Prostate gland (tissue), 2 donors: Measurements from ENCODE around the gene PRR35. TPM values are rescaled to one million over a fixed set of nuclear protein-coding genes. Genes with fewer than 3 reads are reported as not detected.

ENCODE experiments used
- DNase-seq: peaks from one replicate; pipeline ENCODE4 v3.0.0-alpha.2; 2019; ENCODE audit warnings: low spot score
- H3K27ac ChIP-seq, 2 donors: fragments of 200-600 bp; sonication (generic); 2 replicates each; pipeline ENCODE4 v1.5.1; 2017 to 2019
- H3K27me3 ChIP-seq: fragments of 200-600 bp; sonication (generic); replicated peaks from 2 replicates; pipeline ENCODE4 v1.5.1; 2019; ENCODE audit not compliant: insufficient read depth
- H3K36me3 ChIP-seq, 2 donors: fragments of 200-600 bp; sonication (generic); 1 replicate in 1 of 2; 2 replicates in 1 of 2; pipeline versions ENCODE4 v1.5.1 to v1.8.1; 2017 to 2019
- H3K4me1 ChIP-seq: fragments of 200-600 bp; sonication (generic); replicated peaks from 2 replicates; pipeline ENCODE4 v1.5.1; 2019
- H3K4me3 ChIP-seq, 2 donors: fragments of 200-600 bp; sonication (generic); 2 replicates each; pipeline ENCODE4 v1.5.1; 2017 to 2019
- H3K9me3 ChIP-seq: fragments of 200-600 bp; sonication (generic); 2 replicates; pipeline ENCODE4 v1.5.1; 2017
- POLR2A ChIP-seq: fragments of 450-650 bp; IDR thresholded peaks from one replicate; pipeline ENCODE4 v1.6.1; 2016; ENCODE audit warnings: antibody characterized with exemption, mild to moderate bottlenecking
- POLR2AphosphoS5 ChIP-seq: sonication (generic); formaldehyde crosslinking; IDR thresholded peaks from one replicate; pipeline ENCODE4 v1.6.1; 2017; ENCODE audit warnings: antibody characterized with exemption
- WGBS: methylation state at CpG from one replicate; pipeline ENCODE4 v1.1.5; 2018; 5-methylcytosine and 5-hydroxymethylcytosine counted together
- intact Hi-C: fragments of 100-400 bp; cut with DNase I; formaldehyde crosslinking; loops from one replicate; pipeline ENCODE4 v1.14.2; 2022
- total RNA-seq, 2 donors: library from RNA; depleted of rRNA; stranded (reverse); fragments of >200 nt; gene quantifications; one replicate each; pipeline ENCODE4 v1.1.0, GENCODE V29; 2016
- TF ChIP-seq, protein P1 (sequence below), 4 experiments: fragments of 200-600 bp in 2 of 4; fragments of 450-650 bp in 2 of 4; sonication (generic) in 2 of 4; IDR thresholded peaks; 1 replicate in 3 of 4; 2 replicates in 1 of 4; pipeline ENCODE4 v1.5.1; 2016 to 2019; ENCODE audit warnings: antibody characterized with exemption in 4 of 4, mild to moderate bottlenecking in 2 of 4, moderate library complexity in 2 of 4

PRR35 gene
- total RNA-seq, 2 donors from 2014 or later: 5.1 TPM; not detected in 1

DNA sequence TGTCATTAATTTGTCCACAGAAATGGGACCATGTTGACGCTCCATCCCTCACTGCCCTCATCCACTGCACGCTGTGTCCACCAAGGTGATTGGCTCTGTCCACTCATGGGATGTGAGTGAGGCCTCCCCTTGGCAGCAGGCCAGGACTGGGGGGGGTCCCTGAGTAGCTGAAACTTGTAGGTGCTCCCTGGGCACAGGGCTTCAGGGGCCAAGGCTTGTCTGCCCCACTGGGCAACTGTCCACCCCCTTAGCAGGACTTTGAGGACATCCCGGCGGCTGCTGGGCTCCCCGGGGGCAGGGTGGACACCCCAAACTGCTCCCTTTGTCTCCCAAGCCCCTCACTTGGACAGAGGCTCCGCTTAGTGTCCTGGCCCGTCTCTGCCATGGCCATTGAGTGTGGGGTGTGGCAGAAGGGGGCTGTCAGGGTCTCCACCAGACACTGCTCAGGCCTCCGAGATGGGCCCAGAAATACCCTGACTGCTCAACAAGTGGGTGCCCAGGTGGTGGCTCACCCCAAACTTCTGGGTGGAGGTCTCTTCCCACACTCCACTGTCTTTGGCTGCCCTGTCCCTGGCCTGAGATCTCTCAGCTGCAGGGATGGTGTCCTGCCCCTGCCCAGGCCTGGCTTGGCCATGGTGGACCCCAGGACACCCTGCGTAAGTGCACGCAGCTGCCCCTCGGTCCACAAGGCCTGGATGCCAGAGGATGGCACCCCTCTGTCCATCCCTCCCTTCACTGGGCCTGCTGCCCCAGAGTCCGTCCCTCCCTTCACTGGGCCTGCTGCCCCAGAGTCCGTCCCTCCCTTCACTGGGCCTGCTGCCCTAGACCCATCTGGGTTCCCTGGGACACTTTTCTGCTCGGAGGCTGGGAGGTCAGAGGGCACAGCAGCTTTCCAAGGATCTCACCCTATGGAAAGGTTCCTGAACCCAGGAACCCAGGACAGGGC is 26.7 kb downstream of the PRR35 start:
- WGBS: 67% methylated on average over 14 of the region's 14 CpGs

DNA sequence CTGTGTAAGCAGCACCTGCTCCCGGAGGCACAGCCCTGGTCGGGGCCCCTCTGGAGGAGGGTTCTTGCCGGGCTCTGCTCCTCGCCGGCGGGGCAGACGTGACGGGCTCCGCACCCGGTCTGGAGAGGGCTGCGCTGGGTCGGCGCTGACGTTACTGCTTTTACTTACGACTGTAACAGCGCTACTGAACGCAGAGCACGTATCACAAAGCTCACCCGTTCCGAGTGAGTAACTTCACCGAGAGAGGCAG is 28.4 kb downstream of the PRR35 start:
- WGBS: under 1% methylated on average over 21 of the region's 21 CpGs
- no peaks in the 10 kb centered on the region for H3K27me3 ChIP-seq
- no peaks in the 10 kb centered on the region for H3K36me3 ChIP-seq
- H3K27ac ChIP-seq: peak overlapping the region; percentile 95 to 98
- H3K4me1 ChIP-seq: peaks cover 8% of the 10 kb centered on the region
- intact Hi-C loops: loop anchor here (2.0 kb wide), 1 partner anchor 48 kb away; the partner anchor contains the start of gene METTL26
- no peak for DNase-seq
- peak overlapping the region; percentile 70 for H3K4me3 ChIP-seq
- TF ChIP-seq, protein P1, sequence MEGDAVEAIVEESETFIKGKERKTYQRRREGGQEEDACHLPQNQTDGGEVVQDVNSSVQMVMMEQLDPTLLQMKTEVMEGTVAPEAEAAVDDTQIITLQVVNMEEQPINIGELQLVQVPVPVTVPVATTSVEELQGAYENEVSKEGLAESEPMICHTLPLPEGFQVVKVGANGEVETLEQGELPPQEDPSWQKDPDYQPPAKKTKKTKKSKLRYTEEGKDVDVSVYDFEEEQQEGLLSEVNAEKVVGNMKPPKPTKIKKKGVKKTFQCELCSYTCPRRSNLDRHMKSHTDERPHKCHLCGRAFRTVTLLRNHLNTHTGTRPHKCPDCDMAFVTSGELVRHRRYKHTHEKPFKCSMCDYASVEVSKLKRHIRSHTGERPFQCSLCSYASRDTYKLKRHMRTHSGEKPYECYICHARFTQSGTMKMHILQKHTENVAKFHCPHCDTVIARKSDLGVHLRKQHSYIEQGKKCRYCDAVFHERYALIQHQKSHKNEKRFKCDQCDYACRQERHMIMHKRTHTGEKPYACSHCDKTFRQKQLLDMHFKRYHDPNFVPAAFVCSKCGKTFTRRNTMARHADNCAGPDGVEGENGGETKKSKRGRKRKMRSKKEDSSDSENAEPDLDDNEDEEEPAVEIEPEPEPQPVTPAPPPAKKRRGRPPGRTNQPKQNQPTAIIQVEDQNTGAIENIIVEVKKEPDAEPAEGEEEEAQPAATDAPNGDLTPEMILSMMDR (IDR thresholded peaks at IDR 0.05): no peak
- TF ChIP-seq POLR2A (no peak), POLR2AphosphoS5 (no peak)
- H3K9me3 ChIP-seq: no peaks in the 10 kb centered on the region

More for the DNA sequence above, 26.7 kb downstream of the PRR35 start:
- intact Hi-C loops: no loop called here
- H3K4me3 ChIP-seq: no peak overlapping the region
- no peak overlapping the region for H3K27ac ChIP-seq
- no peaks in the 10 kb centered on the region for H3K9me3 ChIP-seq
- H3K27me3 ChIP-seq: no peaks in the 10 kb centered on the region
- no peak for DNase-seq
- H3K36me3 ChIP-seq: no peaks in the 10 kb centered on the region
- TF ChIP-seq, protein P1 (IDR thresholded peaks at IDR 0.05): no peak
- TF ChIP-seq POLR2A (no peak), POLR2AphosphoS5 (no peak)
- no peaks in the 10 kb centered on the region for H3K4me1 ChIP-seq

DNA sequence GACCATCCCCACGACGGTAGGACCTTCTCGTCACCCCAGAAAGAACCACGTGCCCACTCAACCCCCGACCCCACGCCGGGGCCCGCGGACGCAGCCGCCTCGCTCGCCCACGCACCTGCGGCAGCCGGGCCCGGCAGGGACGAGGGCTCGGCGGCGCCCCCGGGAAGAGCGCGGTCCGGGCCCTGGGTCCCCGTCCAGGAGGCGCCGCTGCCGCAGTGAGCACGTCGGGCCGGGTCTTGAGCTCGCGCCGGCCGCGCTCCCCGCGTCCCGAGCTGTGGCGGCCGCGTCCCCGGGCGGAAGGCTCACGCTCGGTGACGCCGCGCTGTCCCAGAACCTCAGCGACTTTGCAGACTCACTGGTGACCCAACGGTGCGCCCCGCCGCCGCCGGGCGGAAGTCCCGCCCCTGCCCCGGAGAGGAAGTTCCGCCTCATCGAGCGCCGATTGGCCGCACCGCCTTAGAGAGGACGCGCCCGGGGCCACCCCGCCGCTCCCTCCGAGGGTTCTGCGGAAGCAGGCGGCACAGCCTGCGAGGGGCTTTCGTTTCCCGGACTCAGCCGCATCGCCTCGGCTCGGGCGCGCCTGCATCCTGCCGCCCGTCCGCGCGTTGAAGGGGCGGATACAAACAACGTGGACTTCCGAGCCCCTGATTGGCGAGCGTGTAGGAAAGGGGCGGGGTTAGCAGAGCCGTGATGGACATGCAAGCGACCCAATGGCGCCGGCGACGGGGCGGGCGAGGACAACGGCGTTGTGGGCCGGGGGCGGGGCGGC is 28.9 kb downstream of the PRR35 start:
- intact Hi-C loops: loop anchor here (2.0 kb wide), 1 partner anchor 48 kb away; the partner anchor contains the start of gene METTL26
- peak overlapping the region; percentile 70 for H3K4me3 ChIP-seq
- DNase-seq: peak; percentile 97
- peak overlapping the region; percentile 95 to 98 for H3K27ac ChIP-seq
- peaks cover 12% of the 10 kb centered on the region for H3K4me1 ChIP-seq
- under 1% methylated on average over 104 of the region's 107 CpGs for WGBS
- no peaks in the 10 kb centered on the region for H3K27me3 ChIP-seq
- no peaks in the 10 kb centered on the region for H3K36me3 ChIP-seq
- no peaks in the 10 kb centered on the region for H3K9me3 ChIP-seq
- TF ChIP-seq, protein P1 (IDR thresholded peaks at IDR 0.05): peak in 1 of 4 experiments; percentile 20
- peak; percentile 83 for TF ChIP-seq POLR2AphosphoS5
- TF ChIP-seq POLR2A: peak; percentile 88

DNA sequence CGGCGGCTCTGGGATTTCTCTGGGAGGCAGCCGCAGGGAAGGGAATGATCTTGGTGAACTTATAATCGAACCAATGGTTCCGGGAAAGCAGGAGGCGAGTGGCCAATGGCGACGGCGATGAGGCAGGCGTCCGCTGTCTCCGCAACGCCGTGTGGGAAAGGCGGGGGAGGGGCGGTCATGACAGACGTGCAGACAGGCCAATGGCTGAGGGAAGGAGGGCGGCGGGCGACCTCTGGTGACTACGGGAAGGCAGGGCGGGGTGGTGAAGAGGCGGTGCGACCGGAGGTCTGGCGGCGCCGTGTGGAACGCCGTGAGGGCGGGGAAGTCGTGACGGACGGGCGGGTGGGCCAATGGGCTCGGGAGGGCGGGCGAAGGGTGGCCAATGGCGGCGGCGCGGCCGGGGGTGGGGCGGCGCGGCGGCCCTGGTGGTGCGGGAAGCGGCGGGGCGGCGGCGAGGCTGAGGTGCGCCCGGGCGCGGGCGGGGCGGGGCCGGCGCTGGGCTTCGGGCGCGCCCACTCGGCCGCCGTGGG is 29.5 kb downstream of the PRR35 start, which contains the start of gene RAB40C:
Gene RAB40C (plus strand): TSS at position 409 of the 530 bp plus-strand sequence. CDS start 226 bp downstream, outside the sequence.
- DNase-seq: peak; percentile 99
- under 1% methylated on average over 51 of the region's 67 CpGs for WGBS
- Histone ChIP-seq H3K27ac (peak within 1 kb of the TSS; percentile 95 to 98), H3K4me1 (peaks cover 16% of the 10 kb centered on the region), H3K4me3 (peak within 1 kb of the TSS; percentile 70 to 87), H3K27me3 (no peaks in the 10 kb centered on the region), H3K36me3 (no peaks in the 10 kb centered on the region), H3K9me3 (no peaks in the 10 kb centered on the region)
- no peak for TF ChIP-seq POLR2A
- TF ChIP-seq, protein P1 (IDR thresholded peaks at IDR 0.05): peak in 1 of 4 experiments; percentile 22
- TF ChIP-seq POLR2AphosphoS5: peak; percentile 4
- intact Hi-C loops: loop anchor here (2.0 kb wide), 1 partner anchor 47 kb away; the partner anchor contains the start of gene METTL26
